ENCODE measurements around the gene RUBCN. TPM values are rescaled to one million over a fixed set of nuclear protein-coding genes. Genes with fewer than 3 reads are reported as not detected.

Gene RUBCN
- total and polyA plus RNA-seq, 10 of the 15 experiments (the other 5 are each of a cell fraction or from before 2014, with no cell fraction given) = 15.5 to 79.9 (median 40.4) TPM

- TF ChIP-seq ATF2 (IDR thresholded peaks at IDR 0.05; ENCODE audit: low read length) = no peak
These were observed 63.5 kb downstream of the RUBCN start (continued) for GRCh38 chr3:197673170-197673569.

- FAIRE-seq (no peak), DNase-seq (ENCODE audit: low read depth, low spot score) (no peak), ATAC-seq (no peak)
- ChIA-PET CTCF (interaction anchor here (0.6 to 5.0 kb wide), 3 partner anchors 72 to 234 kb away, joined by 3 to 26 read pairs (median 4); no protein-coding TSS in a partner anchor), SMC1A (ENCODE audit: uncharacterized antibody, unreplicated experiment) (interaction anchor here (1.2 kb wide), 1 partner anchor 41 kb away, joined by 3 read pairs; no protein-coding TSS in a partner anchor), RAD21 (ENCODE audit: unreplicated experiment) (interaction anchor here (0.9 to 1.4 kb wide), 2 partner anchors 24 to 72 kb away, joined by 3 to 5 read pairs; no protein-coding TSS in a partner anchor), POLR2A (no interaction called here)
- Histone ChIP-seq H3K4me1 (ENCODE audit: control insufficient read depth, insufficient read depth, low read length) (no peaks in the 10 kb centered on the region), H3K36me3 (ENCODE audit: control insufficient read depth in 2 of 2, insufficient read depth in 2 of 2, low read length in 1 of 2) (peaks cover 10 to 24% of the 10 kb centered on the region in 2 experiments), H3K9ac (ENCODE audit: control insufficient read depth, insufficient read depth, low read length) (no peak overlapping the region), H3K27ac (ENCODE audit: control insufficient read depth, insufficient read depth) (no peak overlapping the region), H3K79me2 (ENCODE audit: control insufficient read depth, insufficient read depth, low read length) (no peaks in the 10 kb centered on the region), H3K27me3 (replicated peaks in 1 of 2; ENCODE audit: control insufficient read depth in 2 of 2, insufficient read depth in 2 of 2, low read length in 1 of 2) (no peaks in the 10 kb centered on the region), H3K9me3 (replicated peaks; ENCODE audit: control insufficient read depth, insufficient read depth, low read length) (no peaks in the 10 kb centered on the region), H3K4me2 (ENCODE audit: control insufficient read depth, insufficient read depth) (no peak overlapping the region), H2AFZ (ENCODE audit: control insufficient read depth, low read depth, low read length) (no peak overlapping the region), H3K4me3 (no peak overlapping the region), H4K20me1 (ENCODE audit: control insufficient read depth, insufficient read depth) (peaks cover 3% of the 10 kb centered on the region; the same call in 1 of the 2 replicates)
- WGBS (ENCODE audit: insufficient coverage, insufficient replicate concordance, low lambda C conversion rate, missing lambda C conversion rate) = 100% methylated on average over 1 of the region's 1 CpG
- no TSS peak for BruUV-seq (replicated peaks)
- in situ Hi-C loops (cut with MboI) = no loop called here
- intact Hi-C loops (cut with micrococcal nuclease; ENCODE audit: unreplicated experiment) = no loop called here
- TF ChIP-seq TCF3 (IDR thresholded peaks at IDR 0.05; ENCODE audit: borderline replicate concordance, insufficient read depth, low read depth, low read length) (no peak), RCOR1 (conservative IDR thresholded peaks at IDR 0.05; ENCODE audit: low read depth, low read length) (no peak)
These were observed 66.3 kb downstream of the RUBCN start for GRCh38 chr3:197670361-197670760.

- Histone ChIP-seq H2AFZ (ENCODE audit: control insufficient read depth, low read depth, low read length) (no peak overlapping the region), H3K4me1 (ENCODE audit: control insufficient read depth, insufficient read depth, low read length) (no peaks in the 10 kb centered on the region), H3K27me3 (replicated peaks in 1 of 2; ENCODE audit: control insufficient read depth in 2 of 2, insufficient read depth in 2 of 2, low read length in 1 of 2) (no peaks in the 10 kb centered on the region), H3K4me2 (ENCODE audit: control insufficient read depth, insufficient read depth) (no peak overlapping the region), H4K20me1 (ENCODE audit: control insufficient read depth, insufficient read depth) (peaks cover under 1% of the 10 kb centered on the region; the same call in 1 of the 2 replicates), H3K9ac (ENCODE audit: control insufficient read depth, insufficient read depth, low read length) (no peak overlapping the region), H3K4me3 (no peak overlapping the region), H3K79me2 (ENCODE audit: control insufficient read depth, insufficient read depth, low read length) (no peaks in the 10 kb centered on the region), H3K9me3 (replicated peaks; ENCODE audit: control insufficient read depth, insufficient read depth, low read length) (no peaks in the 10 kb centered on the region), H3K27ac (ENCODE audit: control insufficient read depth, insufficient read depth) (no peak overlapping the region), H3K36me3 (ENCODE audit: control insufficient read depth in 2 of 2, insufficient read depth in 2 of 2, low read length in 1 of 2) (peaks cover 2 to 9% of the 10 kb centered on the region in 2 experiments)
- 58% methylated on average over 5 of the region's 5 CpGs for WGBS (ENCODE audit: insufficient coverage, insufficient replicate concordance, low lambda C conversion rate, missing lambda C conversion rate)
- SMC1A ChIA-PET (ENCODE audit: uncharacterized antibody, unreplicated experiment) = no interaction called here
- FAIRE-seq (no peak), DNase-seq (ENCODE audit: low read depth, low spot score) (no peak), ATAC-seq (no peak)
- CTCF ChIA-PET = interaction anchor here (0.6 to 5.0 kb wide), 3 partner anchors 70 to 411 kb away, joined by 4 to 26 read pairs (median 5); no protein-coding TSS in a partner anchor
- RAD21 ChIA-PET (ENCODE audit: unreplicated experiment) = no interaction called here
- in situ Hi-C loops (cut with MboI) (no loop called here), intact Hi-C loops (cut with micrococcal nuclease; ENCODE audit: unreplicated experiment) (loop anchor here (5.0 kb wide), 1 partner anchor 71 kb away; no protein-coding TSS in a partner anchor)
- POLR2A ChIA-PET = no interaction called here
- BruUV-seq (replicated peaks) = no TSS peak
- TF ChIP-seq TBL1XR1 (IDR thresholded peaks at IDR 0.05; ENCODE audit: low read depth, low read length) (no peak), BCL3 (IDR thresholded peaks at IDR 0.05; ENCODE audit: borderline replicate concordance, insufficient read depth, low read depth, low read length, poor library complexity, severe bottlenecking) (no peak), GABPA (IDR thresholded peaks at IDR 0.05; ENCODE audit: low read depth) (no peak), NFIC (IDR thresholded peaks at IDR 0.05; ENCODE audit: low read depth, low read length) (no peak), ZNF384 (IDR thresholded peaks at IDR 0.05; ENCODE audit: borderline replicate concordance, low read depth, low read length) (no peak), SREBF1 (IDR thresholded peaks at IDR 0.05; ENCODE audit: low read length) (no peak), CBX5 (IDR thresholded peaks at IDR 0.05; ENCODE audit: low read depth) (no peak), PAX8 (IDR thresholded peaks at IDR 0.05) (no peak), SUPT20H (IDR thresholded peaks at IDR 0.05; ENCODE audit: borderline replicate concordance, control insufficient read depth, low read depth, low read length) (no peak), HCFC1 (IDR thresholded peaks at IDR 0.05; ENCODE audit: low read length) (no peak), LARP7 (IDR thresholded peaks at IDR 0.05) (no peak), JUND (IDR thresholded peaks at IDR 0.05; ENCODE audit: low read depth, low read length) (no peak)
These were observed 68.7 kb downstream of the RUBCN start for GRCh38 chr3:197667968-197668367.

All from GM12878 (cell line).